Activated CD8-positive, alpha-beta memory T cell treated with anti-CD3 and anti-CD28 coated beads, Interleukin-2, amount 50 U/mL, for 24 hours (primary cell): ENCODE measurements around the gene CACNA1C.

ENCODE experiments used
- DNase-seq: peaks from one replicate; pipeline ENCODE4 v3.0.0-alpha.2; 2020; ENCODE audit errors: extremely low read depth

CACNA1C gene

DNA sequence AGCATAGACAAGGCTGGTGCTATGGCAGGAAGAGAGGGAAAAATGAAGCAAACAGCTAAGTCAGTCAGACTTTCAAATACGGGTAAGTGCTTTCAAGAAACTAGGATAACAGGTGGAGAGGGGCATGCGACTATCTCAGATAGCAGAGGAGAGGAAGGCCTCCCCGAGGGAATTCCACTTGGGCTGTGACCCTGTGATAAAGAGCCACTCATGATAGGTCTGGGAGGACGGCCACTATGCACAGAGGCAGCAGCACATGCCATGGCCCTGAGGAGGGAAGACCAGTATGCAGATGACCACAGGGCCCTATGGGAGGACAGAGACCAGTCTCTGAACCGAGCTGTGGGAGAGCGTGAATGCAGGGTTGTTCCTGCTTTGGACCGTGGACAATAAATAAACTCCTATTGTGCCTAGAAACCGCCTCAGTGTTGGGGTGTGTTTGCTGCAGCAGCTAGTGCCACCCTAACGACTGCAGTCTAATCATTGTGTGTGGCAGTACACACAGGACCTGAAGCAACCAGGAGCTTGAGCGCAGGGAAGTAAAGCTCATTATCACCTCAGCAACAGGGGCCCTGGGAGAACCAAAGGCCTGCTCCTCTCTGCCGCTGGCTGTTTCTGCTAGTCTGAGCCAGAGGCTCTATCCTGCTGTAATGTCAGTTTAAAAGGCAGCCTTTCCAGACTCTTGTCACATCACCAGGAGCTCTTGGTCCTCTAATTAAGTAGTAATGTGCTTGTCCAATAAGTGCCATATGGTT, 119.1 kb downstream of the CACNA1C start:
- no peak for DNase-seq

DNA sequence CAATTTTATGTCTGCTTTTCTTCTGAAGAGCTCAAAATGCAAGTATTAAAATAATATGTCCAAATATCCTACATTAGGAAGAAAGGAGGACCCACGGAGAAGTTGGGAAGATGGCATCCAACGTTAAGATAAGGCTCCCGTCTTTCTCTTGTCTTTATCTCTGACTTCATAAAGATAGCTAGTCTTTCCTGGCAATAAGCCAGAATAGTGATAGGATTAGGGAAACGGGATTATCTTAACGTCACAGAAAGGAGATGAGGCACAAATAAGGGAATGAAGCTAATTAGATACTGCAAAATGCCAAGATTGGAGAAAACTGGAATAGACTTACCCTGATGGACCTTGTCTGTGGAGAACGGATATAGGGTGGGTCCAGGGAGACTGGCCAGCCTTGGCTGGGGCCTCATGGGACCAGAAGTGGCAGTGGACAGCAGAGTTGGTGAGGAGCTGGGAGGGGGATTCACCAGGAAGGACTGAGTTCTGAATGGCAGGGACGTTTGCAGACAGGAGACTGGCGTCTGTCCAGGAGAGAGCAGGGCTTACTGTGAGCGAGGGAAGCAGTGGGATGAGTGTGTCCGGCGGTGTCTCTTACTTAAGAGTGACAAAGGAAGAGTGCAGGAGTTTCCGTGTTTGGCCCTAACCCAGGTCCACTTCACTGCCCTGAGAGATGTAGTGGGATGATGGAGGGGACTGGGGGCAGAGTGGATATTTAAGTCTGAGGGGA, 119.9 kb downstream of the CACNA1C start:
- DNase-seq = no peak

DNA sequence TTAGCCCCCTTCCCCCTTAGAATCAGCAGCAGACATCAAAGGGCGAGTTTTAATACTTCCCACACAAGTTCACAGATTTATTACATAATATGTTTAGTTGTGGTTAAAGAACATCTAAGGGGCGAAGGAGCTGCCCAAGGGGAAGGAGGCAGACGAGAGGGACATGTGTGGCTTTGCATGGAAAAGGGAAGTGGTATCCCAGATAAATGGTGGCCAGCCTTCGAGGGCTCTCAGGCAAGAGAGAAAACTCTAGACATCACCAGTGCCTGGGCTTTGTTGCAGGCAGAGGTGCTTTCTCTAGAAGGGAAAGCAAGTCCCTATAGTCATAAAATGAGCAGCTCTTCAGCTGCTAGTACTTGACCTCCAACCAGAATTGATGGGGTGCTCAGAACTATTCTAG, 121.2 kb downstream of the CACNA1C start:
- no peak for DNase-seq

DNA sequence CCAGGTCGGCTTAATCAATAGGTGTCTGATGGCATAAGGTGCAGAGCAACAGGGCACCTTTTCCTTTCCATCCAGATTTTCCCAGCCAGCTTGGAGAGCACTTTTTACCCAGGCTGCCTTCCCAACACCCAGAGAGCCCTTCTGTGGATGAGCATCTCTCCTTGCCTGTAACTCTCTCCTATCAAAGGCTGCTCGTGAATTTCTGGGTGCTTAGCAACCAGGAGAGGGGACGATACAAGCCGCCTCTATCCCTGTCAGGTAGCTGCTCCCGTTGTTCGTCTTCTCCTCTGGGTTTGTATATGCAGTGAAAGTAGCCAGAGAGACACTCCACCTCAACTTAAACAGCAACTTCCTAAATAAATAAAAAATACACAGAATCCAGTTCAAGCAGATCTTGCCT, 124.2 kb downstream of the CACNA1C start:
- DNase-seq = no peak

DNA sequence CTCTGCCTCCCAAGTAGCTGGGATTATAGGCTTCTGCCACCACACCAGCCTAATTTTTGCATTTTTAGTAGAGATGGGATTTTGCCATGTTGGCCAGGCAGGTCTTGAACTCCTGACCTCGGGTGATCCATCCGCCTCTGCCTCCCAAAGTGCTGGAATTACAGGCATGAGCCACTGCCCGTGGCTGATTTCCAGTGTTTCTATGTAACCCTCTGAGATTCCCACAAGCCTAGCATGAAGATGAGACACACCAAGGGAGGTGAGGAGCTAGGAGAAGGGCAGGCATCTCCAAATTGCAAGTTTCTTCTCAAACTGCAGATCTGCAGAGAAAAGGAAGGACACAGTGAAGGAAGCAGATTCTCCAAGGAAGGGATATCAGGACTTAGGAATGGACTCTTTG, 125.0 kb downstream of the CACNA1C start:
- DNase-seq = no peak

DNA sequence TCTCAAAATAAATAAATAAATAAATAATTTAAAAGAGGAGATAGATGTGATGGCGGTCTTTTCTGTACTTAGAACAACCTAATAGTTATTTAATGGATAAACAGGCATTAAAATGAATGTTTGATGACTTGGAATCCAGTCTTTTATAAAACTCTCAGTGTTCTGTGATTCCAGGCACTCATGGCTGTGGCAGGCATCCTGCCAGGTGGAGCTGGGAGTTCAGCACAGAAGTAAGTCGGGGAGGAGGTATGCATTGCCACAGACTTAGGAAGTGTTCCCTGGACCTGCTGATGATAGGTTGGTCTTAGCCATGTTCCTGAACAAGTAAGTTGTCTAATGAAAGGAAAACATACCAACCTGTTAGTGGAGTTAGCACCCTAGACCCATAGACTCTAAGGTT, 126.3 kb downstream of the CACNA1C start:
- DNase-seq = no peak

DNA sequence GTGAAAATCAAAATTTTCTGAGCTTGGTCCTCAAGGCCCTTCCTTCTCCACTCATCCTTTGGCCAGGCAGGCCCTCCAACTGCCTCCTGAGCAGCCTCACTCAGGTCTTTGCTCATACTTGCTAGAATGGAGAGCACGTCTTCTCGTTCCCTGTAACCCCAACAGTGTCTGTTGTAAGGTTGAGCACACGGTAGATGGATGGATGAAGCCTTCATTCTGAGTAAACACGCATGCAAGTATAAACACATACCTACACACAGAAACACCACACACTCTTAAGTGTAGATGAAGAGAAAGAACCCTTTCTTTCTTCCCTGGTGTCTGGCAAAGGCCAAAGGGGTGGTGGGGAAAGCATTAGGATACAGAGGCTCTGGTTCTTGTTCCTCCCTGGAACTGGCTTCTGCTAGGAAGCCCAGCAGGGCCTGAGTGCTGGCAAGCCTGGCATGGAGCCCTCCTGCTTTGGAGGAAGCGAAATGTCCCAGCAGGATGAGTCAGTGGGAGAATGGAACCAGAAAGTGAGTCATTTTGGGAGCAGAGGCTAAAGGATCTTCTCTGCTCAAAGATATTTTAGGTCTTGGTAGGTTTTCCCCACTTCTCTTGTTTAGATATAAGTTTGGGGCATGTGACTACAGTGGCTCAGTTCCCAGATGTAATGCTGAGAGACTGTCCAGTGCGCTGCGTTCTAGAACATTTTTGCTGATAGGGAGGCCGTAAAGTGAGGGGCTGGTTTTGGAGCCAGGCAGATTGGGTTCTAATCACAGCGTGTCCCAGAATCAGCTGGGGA, 127.4 kb downstream of the CACNA1C start:
- DNase-seq = no peak

DNA sequence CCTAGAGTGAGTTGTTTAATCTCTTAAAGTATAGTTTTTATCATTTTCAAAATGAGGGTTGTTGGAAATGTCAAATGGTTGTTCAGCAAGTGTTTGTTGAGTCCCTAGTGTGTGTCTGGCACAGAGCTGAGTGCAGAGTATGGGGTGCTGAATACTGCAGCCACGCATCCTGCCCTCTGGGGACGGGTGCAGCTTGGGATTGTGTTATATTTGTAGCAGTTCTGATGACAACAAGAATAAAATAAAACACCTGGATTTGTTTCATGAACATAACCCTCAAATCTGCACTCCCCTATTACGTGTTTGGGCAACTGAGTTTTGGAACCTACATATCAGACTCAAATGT, 127.9 kb downstream of the CACNA1C start:
- no peak for DNase-seq

DNA sequence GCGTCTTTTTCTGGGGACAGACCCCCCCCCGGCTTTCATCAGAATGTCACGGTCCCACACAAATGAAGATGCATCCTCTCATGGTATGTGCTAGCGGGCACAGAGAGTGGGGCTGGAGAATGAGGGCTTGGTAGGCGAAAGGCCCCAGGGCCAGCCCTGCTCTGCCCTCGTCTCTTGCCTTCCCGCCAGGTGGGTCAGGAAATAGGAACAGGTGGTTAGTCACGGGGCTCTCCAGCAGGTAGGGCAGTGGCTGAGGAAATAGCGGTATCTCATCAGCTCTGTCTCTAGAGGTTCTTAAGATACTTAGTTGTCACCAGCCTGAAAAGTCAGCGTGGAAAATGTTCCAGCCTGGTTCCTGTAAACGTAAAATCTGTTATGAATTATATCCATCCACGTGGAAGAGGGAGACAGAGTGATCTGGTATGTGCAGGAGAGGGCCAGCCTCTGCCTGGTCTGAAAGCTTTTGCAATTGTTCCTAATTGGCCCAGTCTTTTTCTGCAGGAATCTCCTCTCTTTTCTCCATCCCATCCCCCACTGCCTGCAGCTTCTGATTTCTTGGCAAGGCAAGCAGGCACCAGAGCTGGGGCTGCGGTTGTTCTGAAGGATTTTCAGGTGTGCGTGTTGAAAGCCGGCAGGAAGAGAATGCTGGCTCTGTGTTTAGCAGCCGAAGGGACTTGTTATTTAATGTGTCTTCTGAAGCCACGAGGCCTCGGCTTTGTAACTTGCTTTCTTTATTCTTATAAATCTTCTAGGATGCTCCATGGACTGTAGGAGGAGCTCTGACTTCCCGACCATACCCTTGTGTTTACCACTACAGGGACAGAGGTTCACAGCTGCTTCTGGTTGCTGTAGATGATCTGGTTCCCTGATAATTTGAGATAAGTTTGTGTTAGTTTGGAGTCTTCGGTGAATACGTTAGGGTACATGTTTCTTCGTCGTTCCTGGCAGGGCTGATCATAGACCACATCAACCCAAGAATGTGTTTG, 131.1 kb downstream of the CACNA1C start:
- no peak for DNase-seq

DNA sequence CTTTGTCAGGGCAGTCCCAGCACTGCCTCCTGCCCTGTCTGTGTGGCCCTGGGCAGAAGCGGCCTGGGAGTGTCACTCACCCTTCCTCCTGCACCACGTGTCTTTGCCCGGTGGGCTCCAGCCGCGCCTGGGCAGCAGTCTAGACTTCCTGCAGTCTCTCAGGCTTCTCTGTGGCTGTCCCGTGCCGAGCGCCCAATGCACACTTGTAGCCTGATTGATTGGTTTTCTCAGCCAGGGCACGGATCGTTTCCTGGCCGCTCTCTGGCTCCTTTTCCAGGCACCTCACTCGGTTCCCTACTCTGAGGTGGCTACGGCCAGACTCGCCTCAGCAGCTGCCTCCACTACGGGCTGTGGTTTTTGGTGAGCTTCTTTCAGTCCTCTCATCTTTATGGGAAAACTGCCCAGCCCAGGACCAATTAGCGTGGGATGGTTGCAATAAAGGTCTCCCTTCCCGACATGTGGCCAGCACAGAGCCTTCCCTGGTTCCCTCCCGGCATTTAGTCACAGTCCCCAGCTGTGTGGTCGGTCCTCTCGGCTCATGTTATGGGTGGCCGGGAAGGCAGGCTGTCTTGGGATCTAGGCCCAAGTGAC, 133.1 kb downstream of the CACNA1C start:
- DNase-seq = no peak

DNA sequence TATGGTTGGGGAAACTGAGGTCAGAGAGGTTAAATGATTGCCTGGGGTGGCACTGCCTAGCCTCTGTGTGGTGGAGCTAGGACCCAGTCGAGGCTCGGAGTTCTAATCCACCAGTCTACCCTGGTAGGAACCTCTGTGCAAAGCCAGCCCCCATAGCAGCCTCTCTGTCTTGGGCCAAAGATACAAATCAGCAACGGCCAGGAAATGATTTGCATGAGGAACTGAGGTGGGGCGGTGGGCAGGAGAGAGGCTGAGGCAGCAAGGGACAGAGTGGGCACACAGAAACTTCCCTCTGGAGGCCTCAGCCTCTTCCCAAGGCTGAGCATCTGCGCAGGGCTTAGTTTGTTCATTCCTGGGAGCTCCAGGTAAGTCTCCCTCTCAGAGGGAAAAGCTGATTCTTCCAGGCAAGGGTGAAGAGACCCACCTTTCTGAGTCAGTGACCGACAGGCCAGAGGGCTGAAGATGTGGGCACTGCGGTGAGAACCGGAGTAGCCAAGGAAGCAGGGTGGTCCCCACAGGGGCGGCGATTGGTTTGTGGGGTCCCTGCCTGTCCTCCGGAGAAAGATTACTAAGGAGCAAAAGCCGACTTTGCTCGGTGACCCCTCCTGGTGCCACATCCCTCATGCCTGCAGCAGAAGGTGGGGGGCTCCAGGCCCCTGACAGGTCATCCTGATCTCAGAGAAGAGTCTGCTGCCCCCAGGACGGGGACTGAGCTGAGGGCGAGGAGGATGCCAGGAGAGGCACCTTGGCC, 134.6 kb downstream of the CACNA1C start:
- no peak for DNase-seq

DNA sequence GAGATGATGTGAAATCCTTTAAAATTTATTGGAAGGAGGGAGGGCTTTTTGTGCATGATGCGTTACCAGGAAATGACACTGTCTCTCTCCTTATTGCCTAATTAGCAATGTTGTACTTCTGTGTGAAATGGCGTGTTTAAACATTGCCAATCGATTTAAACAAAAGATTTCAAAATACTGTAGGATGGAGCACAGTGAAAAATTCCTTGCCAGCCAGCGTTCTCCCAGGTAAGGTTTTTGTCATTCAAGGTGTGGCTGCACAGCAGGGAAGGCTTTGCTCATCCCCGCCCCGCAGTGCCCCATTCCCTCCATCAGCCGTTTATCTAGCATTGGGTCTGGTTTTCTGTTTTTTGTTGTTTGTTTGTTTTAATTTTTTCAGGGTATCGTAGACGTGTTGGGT, 137.3 kb downstream of the CACNA1C start:
- DNase-seq = no peak

DNA sequence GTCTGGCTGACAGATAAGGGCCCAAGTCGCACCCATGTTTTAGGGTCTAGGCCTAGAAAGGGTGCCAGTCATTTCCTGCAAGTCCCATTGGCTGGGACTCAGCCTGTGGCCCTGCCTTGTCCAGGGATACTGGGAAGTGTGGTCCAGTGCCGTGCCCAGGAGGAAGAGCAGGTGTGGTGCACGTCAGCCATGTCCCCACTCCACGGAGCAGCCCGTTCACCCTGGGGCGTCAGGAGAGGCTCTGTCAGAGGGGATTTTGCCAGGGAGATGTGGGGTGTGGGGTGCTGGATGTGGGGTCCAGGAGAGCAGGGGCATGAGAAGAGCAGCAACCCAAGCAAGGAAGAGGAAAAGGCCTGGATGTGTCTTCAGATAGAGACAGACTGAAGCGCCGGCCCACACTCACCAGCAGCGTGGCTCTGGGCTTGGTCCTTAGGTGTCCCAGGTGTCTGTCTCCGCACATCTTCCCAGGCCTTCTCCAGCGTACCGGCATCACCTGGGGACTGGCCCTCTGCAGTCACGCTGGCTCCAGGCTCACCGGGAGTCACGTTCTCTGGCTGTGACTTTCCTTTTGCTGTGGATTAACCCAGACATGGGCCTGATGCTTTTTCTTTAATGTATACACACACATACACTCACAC, 138.2 kb downstream of the CACNA1C start:
- DNase-seq = no peak

DNA sequence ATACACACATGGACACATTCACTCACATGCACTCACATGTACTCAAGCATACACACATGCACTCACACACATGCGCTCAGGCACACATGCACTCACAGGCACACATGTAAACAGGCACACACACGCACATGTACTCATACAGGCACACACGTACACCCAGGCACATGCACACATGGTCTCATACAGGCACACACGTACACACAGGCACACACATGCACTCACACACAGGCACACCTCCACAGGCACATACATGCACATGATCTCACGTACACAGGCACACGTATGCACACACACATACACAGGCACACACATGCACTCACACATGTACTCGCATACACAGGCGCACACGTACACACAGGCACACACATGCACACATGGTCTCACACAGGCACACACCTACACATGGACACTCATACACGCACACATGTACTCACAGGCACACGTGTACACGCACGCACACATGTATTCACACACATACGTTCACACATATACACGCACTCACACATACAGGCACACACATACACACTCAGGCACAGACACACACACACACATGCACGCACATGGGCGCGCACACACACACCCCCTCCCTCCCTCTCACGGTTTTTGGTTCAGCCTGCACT, 138.9 kb downstream of the CACNA1C start:
- no peak for DNase-seq

DNA sequence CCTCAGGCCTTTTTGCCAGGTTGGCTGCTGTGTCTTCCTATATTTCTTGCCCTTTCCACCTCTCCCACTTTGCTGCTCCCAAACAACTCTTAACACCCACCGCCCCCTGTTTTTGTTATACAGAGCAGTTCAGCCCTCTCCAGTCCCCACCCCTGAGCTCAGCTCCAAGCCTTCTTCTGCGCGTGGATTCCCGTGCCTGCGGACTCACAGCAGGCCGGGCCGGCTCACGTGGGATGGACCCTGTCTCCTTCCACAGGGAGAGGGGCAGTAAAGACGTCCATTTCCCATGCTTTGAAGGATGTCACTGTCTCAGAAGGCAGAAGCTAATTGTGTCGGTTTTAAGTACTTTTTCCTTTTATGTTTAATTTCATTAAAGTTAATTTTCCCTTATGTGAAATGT, 139.4 kb downstream of the CACNA1C start:
- DNase-seq = no peak

DNA sequence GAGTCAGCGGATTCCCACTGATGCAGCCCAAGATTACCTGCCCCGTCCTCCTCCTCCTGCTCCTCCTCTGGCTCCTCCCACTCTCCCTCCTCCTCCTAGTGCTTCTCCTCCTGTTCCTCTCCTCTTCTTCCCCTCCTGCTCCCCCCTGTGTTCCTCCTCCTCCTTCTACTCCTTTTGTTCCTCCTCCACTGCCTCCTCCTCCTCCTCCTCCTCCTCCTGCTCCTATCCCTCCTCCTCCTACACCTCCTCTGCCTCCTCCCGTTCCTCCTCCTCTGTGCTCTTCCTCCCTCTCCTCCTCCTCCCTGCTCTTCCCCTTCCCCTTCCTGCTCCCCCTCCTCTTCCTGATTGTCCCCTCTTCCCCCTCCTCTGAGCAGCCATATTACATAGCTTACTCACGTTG, 141.3 kb downstream of the CACNA1C start:
- no peak for DNase-seq

DNA sequence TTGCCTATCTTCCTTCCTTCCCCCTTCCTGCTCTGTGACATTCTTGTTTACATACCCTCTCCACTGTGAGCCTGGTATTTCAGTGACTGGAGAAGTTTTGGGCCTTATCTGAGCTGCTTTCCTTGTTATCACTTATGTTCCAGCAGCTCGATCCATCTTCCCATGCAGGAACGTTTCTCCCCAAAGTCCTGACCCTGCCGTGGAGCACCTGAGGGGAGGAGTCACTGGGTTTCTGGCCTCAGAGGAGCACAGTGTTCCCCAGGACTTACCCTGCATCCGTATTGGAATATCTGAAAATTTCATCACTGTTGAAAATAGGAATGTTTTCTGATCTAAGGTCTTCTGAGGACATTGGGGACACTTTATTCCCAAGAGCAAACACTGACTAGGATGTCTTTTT, 141.8 kb downstream of the CACNA1C start:
- DNase-seq = no peak

DNA sequence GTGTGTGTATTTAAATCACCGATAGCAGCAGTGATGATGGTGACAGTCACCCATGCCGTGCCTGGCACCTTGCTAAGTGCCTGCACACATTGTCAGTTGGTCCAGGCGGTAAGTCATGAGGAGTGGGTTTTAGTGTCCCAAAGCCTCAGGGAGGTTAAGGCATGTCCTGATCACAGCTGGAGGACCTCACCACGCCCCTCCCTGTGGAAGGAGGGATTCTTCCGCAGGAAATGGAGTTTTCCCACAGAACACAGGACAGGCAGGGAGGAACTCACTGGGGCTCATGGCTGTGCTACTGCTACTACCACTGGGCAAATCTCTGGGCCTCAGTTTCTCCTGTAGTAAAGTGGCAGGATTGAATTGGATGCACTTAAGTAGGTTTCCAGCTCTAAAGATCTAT, 142.3 kb downstream of the CACNA1C start:
- no peak for DNase-seq

DNA sequence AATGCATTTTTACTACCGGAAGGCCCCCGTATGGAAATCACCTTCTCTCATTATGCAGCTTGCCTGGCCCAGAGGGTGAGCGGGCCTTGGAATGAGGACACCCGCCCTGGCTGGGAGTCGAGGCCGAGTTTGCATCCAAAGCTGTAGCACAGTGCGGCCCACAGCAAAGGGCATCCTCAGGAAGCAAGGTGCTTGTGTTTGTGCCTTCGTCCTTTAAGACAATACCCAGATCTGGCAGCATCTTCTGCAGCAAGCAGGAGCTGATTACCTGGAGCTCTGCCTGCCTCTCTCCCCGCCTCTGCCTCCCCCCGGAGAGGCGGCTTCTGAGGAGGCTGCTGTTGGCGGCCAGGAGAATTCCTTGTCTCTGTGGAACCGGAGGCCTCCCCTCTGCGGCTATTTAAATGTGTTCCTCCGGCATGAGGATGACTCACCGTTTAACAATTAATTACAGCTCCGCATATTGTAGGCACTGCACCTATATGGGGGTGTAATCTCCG, 145.3 kb downstream of the CACNA1C start:
- DNase-seq = no peak
